GM19328 (cell line): ENCODE results near the gene ARAP1.

Experiments
- ATAC-seq: cut with Tn5 transposase; IDR thresholded peaks from one replicate; pipeline ENCODE4 v1.9.1; 2021; ENCODE audit warnings: mild to moderate bottlenecking, moderate library complexity; ENCODE audit not compliant: unreplicated experiment

ARAP1 gene

GRCh38 chr11:72668629-72669347 is 83.4 kb downstream of the ARAP1 start:
- peak; percentile 91 for ATAC-seq

- no peak for ATAC-seq
These were observed 86.2 kb downstream of the ARAP1 start for GRCh38 chr11:72665911-72666472.

- ATAC-seq = no peak
These were observed 90.2 kb downstream of the ARAP1 start for GRCh38 chr11:72662036-72662435.

- ATAC-seq = no peak
These were observed 90.7 kb downstream of the ARAP1 start for GRCh38 chr11:72661486-72661885.

GRCh38 chr11:72658989-72659640 is 93.1 kb downstream of the ARAP1 start:
- no peak for ATAC-seq

- no peak for ATAC-seq
These were observed 94.7 kb downstream of the ARAP1 start for GRCh38 chr11:72657411-72658100.

GRCh38 chr11:72655896-72656464 is 96.2 kb downstream of the ARAP1 start:
- ATAC-seq = no peak

GRCh38 chr11:72655014-72655413 is 97.2 kb downstream of the ARAP1 start:
- no peak for ATAC-seq

GRCh38 chr11:72653649-72654048 is 98.6 kb downstream of the ARAP1 start:
- no peak for ATAC-seq

GRCh38 chr11:72652873-72653630 is 99.2 kb downstream of the ARAP1 start:
- ATAC-seq = no peak

GRCh38 chr11:72652133-72652532 is 100.1 kb downstream of the ARAP1 start:
- ATAC-seq = no peak

GRCh38 chr11:72649215-72649976 is 102.8 kb downstream of the ARAP1 start:
- ATAC-seq = no peak

GRCh38 chr11:72648384-72649136 is 103.6 kb downstream of the ARAP1 start:
- ATAC-seq = no peak

GRCh38 chr11:72647882-72648281 is 104.3 kb downstream of the ARAP1 start:
- ATAC-seq = no peak

GRCh38 chr11:72646472-72646871 is 105.7 kb downstream of the ARAP1 start:
- no peak for ATAC-seq

GRCh38 chr11:72646024-72646423 is 106.2 kb downstream of the ARAP1 start:
- no peak for ATAC-seq

- ATAC-seq = no peak
These were observed 108.7 kb downstream of the ARAP1 start for GRCh38 chr11:72643547-72643946.

GRCh38 chr11:72642884-72643522 is 109.2 kb downstream of the ARAP1 start:
- no peak for ATAC-seq
